NCI-H1048 (cell line): ENCODE measurements around the gene PRDM10.
"Not testable (repeated sequence)": the region's sequence is repeated elsewhere in the genome, so short reads cannot be mapped to it uniquely, and the experiment has no call there.

Experiments used
- DNase-seq: peaks from one replicate; lab custom pipeline; 2025; lab: John Stamatoyannopoulos, UW

PRDM10 gene

DNA sequence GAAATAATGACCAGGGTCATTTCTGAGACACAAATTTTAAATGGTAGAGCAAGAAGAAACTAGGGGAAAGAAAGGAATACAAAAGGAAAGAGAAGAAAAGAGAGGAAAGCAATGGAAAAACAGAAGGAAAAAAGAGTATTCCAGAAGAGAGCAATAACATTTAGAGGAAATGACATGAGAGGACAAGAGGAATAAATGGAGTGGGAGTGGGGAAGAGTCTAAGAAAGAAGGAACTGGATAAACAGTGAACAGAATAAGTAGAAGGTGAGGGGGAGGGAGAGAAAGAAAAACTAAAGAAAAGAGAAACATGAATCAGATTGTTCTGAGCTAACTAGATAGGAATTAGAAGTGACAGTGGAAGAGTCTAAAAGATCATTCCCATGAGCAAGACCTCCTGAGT lies 28.4 kb downstream of the PRDM10 start:
- no peak for DNase-seq

DNA sequence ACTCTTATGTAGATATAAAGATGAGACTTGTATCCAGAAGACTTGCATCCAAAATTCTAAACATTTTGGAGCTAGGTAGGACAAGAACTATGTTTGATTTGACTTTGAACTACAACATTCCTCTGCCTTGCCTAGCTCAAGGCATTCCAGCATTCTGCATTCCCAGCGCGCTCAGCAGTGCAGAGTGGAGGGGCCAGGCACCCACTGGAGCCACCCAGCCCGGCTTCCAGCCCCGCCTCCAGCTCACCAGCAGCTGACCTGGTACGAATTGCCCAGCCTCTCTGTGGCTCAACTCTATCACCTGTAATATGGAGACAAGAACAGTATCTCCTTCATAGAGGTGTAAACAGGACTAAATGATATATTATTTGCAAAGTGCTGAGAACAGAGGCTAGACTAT lies 28.8 kb downstream of the PRDM10 start:
- DNase-seq, result no peak

DNA sequence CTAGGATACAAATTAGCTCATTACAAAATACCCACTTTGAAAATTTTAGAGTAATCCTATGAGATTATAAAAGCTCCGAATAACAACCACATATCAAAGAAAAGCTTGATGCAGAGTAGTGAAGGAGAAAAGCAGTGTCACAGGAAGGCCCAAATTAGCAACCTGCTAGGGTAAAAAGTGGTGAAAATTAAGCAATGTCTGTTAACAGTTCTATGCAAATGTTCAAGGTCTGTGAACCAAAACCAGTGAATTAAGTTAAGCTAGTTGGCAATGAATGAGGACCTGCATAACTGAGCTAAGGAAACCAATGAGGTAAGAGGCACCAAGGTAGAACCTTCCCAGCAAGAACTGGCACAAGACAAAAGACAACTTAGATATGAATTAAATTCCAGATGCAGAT lies 29.6 kb downstream of the PRDM10 start:
- no peak for DNase-seq

DNA sequence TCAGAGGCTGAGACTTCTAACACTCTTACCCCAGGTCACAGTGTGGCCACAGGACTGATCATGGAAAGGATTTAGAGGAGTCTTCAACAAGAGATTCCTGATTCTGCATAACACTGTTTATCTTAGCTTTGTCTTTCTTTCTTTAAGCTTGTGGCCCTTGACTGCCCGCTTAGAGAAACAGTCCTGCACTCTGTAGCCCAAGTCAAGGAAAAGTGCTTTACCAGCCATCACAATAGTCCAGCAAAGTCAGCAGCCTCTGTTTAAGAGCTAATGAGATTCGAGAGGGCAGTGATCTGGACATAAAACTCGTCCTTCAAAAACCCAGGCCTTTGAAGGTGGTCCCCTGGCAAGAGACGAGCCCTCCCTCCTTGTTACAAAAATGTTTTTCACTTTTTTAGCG lies 30.0 kb downstream of the PRDM10 start:
- no peak for DNase-seq

DNA sequence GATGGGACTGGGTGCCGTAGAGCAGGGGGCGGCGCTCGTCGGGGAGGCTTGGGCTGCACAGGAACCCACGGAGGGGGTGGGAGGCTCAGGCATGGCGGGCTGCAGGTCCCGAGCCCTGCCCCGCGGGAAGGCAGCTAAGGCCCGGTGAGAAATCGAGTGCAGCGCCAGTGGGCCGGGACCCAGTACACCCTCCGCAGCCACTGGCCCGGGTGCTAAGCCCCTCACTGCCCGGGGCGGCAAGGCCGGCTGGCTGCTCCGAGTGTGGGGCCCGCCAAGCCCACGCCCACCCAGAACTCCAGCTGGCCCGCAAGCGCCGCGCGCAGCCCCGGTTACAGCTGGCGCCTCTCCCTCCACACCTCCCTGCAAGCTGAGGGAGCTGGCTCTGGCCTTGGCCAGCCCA lies 30.8 kb downstream of the PRDM10 start:
- not testable (repeated sequence) for DNase-seq

DNA sequence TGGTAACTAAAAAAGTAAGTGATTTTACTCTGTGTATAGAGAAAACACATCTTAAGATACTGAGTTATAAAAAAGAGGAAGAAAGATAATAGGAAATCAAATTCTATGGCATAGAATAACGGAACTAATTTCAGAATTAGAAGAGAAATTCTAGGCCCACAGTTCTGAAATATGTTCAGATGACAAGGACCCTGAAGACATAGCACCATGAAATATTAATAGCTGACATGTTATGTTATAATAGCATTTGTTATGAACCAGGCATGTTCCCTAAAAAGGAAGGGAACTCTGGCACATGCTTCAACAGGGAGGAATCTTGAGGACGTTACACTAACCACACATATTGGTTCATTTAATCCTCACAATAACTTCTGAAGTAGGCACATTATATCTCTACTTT lies 32.7 kb downstream of the PRDM10 start:
- no peak for DNase-seq

DNA sequence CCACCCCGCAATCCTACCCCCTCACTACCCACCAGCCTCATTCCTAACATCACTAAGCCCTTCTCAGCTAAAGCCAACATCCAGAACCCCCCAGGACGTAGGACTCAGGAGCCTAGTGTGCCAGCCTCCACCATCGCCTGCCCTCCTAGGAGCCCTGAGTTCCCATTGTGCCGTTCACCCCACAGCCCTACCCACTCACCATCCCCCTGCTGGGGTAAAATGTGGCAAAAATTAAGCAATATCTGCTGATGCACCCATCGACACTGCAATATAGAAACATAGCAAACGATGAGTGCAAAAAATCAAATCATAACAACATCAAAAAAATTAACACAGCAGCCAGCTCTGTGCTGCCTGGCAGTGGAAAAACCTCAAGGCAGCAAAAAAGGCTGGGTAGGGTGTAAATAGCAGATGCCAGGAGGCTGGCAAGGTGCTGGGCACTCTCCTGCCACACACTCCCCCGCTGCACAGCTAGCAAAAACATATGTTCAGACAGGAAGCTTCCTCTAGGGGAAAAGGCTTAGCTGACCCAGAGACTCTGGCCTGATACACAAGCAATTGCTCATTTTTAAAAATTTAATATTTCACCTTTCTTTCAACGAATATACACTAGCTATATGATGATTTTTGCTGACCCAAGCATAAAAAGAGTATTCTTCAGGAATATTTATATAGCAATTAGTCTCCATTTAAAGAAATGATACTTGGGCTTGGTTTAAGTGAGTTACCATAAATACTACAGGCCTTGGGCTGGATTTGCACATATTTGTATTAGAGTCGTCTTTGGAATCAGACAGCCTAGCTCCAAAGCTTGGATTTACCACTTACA lies 33.8 kb downstream of the PRDM10 start:
- DNase-seq, result no peak

DNA sequence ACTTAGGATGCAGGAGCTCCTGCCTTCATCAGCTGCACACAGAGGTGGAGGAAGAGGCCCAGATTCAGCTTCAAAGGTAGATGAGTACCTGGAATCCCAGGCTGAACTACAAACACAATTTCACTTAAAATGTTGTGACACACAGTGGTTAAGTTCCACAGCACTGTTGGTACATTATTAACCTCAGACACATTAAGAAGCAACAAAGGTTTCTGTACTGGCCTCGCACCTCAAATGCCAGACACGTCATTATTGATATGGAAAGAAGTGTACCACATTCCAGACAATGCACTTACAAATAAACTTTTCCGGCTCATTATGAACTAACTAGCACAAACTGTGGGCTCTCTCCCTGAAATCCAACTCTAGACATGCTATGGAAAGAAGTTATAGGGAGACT lies 34.6 kb downstream of the PRDM10 start:
- DNase-seq, result no peak

DNA sequence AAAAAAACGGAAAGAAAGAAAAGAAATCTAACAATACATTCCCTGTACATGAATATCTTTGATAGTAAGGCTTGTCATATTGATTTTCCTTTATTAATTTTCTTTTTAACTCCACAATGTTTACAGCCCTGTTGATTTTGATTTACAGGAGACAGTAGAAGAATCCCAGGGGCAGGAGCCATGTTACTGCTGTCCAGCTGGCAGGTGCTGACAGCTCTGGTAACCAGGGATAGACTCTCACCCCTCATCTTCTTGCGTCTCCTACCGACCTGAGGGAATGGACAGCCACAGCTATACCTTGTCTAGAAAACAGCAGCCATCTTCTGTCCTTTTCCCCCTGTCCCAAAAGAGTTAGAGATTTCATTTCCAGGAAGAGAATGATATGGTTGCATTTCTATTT lies 37.4 kb downstream of the PRDM10 start:
- DNase-seq, result no peak

DNA sequence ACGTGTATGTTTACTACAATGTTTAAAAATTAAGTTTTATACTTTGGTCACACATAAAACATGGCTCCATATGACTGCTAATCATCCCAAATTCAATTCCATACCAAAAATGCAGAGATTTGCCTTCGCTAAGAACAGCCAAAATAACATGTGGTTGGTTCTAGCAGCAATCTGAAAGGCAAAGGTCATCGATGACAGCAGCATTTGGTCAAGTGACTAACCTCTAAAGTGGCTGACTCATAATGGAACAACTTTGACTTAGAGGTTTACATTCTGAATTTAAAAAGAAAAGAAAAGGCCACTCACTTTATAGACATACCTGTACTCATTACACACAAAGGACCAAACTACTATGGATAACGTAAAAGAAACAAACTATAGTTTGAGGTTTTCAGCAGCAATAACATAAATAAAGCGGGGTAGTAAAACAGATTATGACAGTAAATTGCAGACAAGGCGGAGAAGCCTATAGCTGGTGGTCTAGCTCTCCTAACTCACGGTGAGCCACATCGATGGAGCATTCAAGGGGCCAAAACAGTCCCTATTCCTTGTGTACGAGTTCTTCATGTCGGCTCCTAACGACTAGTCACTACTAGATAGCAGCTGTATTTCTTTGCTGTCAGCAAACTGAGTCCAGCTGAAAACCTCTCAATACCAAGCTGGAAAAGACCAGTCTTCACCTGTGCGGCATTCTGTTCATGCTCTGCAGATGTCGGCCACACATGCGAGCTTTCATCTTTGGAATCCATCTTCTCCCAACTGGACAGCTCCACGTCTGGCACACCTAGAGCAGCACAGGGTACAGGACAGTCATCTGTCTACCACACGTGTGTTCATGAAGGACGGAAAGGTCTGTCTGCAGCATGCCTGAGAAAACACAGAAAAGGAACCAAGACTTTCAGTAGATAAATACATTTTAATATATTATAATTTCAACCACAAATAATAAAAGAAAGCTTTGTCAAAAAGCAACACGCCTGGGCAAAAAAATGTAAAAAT lies 42.1 kb downstream of the PRDM10 start:
- DNase-seq, result no peak

DNA sequence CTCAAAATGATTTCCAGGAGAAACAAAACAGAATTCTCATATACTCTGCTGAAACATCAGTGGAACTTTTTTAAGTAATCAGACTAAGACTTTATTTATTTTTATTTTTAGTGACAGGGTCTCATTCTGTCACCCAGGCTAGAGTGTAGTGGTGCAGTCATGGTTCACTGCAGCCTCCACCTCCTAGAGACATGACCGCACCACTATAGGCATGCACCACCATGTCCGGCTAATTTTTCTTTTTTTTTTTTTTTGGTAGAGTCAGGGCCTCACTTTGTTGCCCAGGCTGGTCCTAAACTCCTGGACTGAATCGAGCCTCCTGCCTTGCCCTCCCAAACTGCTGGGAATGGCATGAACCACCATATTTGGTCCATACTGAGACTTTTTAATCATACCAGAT lies 42.9 kb downstream of the PRDM10 start:
- no peak for DNase-seq

DNA sequence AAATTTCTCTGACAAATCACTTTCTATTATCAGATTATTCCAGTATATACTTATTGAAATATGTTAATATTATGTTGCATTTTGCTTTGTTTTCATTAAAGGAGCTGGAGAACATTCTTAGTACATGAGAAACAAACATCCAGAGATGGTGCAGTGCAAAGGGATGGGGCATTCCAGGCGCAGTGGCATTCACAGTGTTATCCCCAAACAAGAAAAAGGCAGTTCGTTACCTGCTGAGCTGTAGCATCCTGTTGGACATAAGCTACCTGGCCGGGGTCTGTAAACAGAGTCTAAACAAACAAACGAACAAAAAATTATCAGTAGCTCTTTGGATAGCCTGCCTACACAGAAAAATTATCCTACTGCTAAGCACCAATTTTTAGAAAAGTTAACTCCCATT lies 47.4 kb downstream of the PRDM10 start:
- no peak for DNase-seq

DNA sequence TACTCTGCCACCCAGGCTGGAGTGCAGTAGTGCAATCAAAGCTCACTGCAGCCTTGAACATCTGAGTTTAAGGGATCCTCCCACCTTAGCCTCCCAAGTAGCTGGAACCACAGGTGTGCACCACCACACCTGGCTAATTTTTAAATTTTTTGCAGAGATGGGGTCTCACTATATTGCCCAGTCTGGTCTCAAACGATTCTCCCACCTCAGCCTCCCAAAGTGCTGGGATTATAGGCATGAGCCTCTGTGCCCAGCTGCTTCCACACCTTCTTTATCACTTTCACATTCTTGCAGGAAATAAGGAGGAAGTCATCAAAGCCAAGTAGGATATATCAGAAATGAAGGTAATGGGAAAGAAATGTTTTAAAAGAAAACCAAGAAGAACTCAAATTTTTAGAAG lies 47.9 kb downstream of the PRDM10 start:
- not testable (repeated sequence) for DNase-seq

DNA sequence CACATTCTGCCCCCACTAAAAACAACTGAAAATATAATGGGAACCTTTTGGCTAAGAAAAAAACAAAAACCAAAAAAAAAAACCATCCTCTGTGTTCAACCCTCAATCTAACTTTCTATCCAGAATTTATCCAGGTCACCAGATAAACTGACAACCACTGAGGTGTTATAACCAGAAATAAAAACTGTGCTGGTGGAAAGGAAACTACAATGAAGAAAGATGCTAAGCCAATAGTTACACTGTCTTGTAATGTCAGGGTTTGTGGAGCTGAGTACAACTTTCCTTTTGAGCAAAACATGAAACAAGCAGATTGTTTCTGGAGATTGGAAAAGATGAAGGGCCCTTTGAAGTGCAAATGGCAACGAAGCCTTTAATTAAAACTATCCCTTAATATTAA lies 50.8 kb downstream of the PRDM10 start:
- DNase-seq, result no peak

DNA sequence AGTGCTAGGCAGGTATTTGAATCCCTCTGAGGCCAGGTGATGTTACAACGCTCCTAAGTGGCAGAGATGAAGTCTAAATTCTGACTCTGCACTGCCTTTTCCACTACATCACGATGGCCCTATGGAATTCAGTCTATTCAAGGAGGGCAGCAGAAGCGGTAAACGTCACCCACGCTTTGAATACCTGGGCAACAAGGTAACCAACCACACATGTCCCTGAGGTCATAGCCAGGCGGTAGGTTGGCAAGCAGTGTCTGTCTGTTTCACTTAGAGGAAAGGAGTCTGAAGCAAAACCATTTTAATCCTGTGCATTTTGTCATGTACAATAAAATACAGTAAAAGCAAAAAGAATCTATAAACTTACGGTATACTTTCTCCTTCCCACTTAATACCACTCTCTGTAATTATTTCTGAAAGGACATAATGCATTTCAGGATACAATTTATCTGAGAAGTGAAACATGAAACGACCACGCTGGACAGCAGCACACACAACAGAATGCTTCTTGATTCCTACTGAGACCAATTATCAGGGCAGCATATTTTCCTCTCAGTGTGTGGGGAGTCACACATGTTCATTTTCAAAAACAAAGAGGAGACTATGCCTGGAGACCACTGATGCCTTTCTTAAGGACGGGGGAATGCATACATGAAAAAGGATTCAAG lies 51.3 kb downstream of the PRDM10 start:
- no peak for DNase-seq

DNA sequence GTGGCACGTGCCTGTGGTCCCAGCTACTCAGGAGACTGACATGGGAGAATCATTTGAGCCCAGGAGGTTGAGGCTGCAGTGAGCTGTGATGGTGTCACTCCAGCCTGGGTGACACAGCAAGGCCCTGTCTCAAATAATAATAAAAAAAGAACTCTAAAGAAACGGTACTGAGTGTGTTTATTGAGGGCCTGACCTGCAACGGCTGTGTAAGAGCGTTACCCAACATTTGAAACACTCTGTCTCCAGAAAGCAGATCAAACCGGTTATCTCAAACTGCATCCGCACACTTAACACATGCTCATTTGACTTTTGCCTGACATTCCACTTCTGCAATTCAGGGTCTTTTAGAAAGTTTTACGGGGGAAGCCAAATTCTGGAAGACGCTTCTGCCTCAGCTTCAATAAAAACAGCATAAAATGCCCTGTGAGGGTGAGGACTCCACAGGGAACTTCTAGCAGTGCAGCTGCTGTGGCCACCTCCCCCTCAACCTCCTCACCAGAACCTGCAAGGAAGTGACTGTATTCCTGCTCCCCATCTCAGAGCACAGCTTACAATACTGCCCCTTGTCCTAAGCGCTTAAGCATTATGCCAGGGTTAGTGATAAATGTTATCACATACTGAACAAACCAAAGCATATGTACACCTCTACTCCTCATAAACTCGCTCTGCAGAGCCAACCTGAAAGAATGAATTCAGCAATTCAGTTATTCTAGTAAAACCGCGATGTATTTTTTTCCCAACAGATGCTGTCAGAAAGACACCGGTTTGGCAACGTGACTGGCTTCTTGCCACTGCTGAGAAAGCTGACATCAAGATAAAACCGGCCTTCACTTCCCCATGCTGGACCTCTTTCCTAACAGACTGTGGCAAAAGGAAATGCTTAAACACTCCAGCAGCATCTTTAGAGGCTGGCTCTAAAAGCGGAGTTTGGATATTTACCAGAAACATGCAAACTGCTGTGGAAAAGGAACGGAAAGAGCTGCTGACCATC lies 52.2 kb downstream of the PRDM10 start:
- no peak for DNase-seq

DNA sequence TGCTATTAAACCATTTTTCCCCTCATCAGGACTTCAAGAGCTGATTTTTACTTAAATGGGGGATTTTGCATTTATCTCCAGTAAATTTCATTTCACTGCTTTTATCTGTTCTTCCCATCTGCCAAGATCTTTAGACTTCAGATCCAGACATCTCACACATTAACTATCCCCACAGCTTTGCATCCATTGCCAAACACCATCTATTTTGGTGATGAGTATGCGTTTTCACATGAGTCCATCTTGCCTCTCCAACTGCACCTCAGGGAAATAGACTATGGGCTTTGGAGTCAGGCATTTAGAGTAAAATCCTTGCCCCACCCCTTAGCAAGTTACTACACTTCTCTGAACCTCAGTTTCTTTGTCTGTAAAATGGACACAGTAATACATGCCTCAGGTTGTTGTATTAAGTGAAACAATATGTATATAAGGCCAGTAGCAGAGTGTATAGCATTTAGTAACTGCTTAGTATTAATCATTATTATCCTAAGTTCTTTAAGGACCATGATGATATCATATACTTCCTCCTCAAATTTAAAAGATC lies 53.6 kb downstream of the PRDM10 start:
- no peak for DNase-seq

DNA sequence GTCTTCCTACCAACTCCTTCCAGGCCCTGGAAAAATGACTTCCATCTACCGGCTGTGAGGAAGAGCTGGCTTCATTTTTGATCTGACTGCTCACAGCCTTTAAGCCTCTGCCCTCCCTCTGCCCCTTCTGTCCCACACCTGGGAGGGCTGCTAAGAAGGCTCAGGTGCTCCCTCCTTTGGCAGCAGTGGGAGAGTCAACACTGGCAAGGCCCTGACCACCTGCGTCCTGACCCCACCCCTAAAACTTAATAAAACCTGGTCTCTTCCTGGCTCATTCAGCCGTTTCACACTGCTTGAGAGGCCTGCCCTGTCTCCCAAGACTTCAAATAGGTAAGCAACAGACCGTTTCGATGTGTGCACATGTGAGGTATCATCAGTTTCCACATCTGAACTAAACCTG lies 55.2 kb downstream of the PRDM10 start:
- DNase-seq, result no peak

DNA sequence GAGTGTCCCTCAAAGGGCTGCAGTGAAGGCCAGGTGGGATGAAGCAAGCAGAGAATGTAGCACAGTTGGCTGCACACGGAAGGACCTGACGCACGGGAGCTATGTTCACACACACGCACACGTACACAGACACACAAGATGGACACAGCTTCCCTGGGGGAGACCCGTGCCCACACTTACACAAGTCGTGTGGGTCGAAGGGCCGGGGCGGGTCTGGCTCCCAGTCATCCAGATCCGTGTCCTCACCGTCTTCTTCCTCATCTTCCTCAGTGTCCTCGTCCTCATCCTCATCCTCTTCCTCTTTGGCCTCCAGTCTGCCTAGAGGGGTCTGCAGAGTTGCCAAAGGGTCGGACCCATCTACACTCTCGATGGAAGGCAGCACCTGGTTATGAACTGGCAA lies 55.7 kb downstream of the PRDM10 start:
- no peak for DNase-seq

DNA sequence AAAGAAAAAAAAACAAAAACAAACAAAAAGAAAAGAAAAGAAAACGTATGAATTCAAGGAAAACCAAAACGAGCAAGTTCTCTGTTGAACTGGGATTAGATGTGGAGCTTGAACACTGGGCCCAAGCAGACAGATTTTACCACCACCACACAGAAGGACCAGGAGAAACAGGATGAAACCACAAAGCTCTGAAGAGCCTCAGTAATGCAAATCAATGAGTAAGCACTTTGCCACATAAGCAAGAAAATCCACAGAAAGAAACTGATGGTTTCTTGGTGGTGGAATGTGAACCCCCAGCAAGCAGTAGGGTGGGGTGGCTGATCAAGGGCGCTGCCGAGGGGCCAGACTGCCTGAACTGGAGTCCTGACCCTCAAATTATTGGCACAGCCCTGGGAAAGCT lies 56.4 kb downstream of the PRDM10 start:
- DNase-seq, result no peak

DNA sequence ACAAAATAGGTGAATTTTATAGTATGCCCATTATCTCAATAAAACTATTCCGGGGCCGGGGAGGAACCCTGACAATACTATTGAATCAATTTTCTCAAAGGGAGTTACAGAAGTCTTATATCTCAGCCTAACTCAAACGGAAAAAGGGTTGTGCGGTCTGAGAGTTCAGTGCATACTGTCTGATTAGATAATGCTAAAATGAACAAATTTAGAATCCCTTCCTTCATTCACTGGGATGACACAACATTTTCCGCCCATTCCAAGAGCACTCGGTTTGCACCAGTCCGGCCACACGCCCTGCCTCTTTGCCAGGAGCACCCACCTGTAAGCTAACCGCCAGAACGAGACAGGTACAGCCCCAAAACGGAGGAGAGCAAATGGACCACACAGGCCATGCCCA lies 57.3 kb downstream of the PRDM10 start:
- DNase-seq, result no peak
